SK-N-SH (cell line): ENCODE data around the gene IFT122. TPM values are rescaled to one million over a fixed set of nuclear protein-coding genes. Genes with fewer than 3 reads are reported as not detected.

ENCODE experiments used
- CTCF ChIA-PET: fragments of 300-600, 350-600 bp; formaldehyde crosslinking; extraction: SDS; loops from one replicate; lab custom pipeline; 2021; lab: Yijun Ruan, JAX
- POLR2A ChIA-PET: fragments of 350-600 bp; sonication (Branson Sonifier 250); formaldehyde crosslinking; extraction: SDS; loops from one replicate; lab custom pipeline; 2020; ENCODE audit warnings: antibody characterized with exemption, inconsistent platforms; lab: Yijun Ruan, JAX
- DNase-seq: peaks from one replicate; pipeline ENCODE4 v3.0.0; 2012
- H2AFZ ChIP-seq: fragments of 200-600 bp; sonication (generic); 2 replicates; pipeline ENCODE4 v1.8.1; 2016; ENCODE audit warnings: antibody characterized with exemption, mild to moderate bottlenecking, low read depth
- H3F3A ChIP-seq: fragments of 200-600 bp; sonication (generic); replicated peaks from 2 replicates; pipeline ENCODE3; 2016; ENCODE audit warnings: antibody characterized with exemption, mild to moderate bottlenecking; ENCODE audit not compliant: insufficient read depth
- H3K27ac ChIP-seq, 2 experiments: fragments of 200-500 bp in 1 of 2; fragments of 200-600 bp in 1 of 2; sonication (Bioruptor generic) in 1 of 2; sonication (generic), shearing (Covaris generic) in 1 of 2; 2 replicates each; pipeline versions ENCODE4 v1.5.1 to v1.6.1; 2014 to 2016; ENCODE audit warnings: low read depth in 2 of 2, inconsistent platforms in 1 of 2, low read length in 1 of 2, mild to moderate bottlenecking in 1 of 2, mixed read lengths in 1 of 2
- H3K27me3 ChIP-seq: fragments of 200-600 bp; sonication (generic), shearing (Covaris generic); 2 replicates; pipeline ENCODE4 v1.6.1; 2016; ENCODE audit warnings: mixed run types; ENCODE audit not compliant: insufficient read depth
- H3K36me3 ChIP-seq, 2 experiments: fragments of 200-500 bp in 1 of 2; fragments of 200-600 bp in 1 of 2; sonication (Bioruptor generic) in 1 of 2; sonication (generic) in 1 of 2; replicated peaks in 1 of 2; 2 replicates each; pipeline versions ENCODE3 to v1.5.1; 2014 to 2016; ENCODE audit warnings: low read length in 1 of 2, mild to moderate bottlenecking in 1 of 2; ENCODE audit not compliant: insufficient read depth in 2 of 2, control insufficient read depth in 1 of 2
- H3K4me1 ChIP-seq, 2 experiments: fragments of 200-500 bp in 1 of 2; fragments of 200-600 bp in 1 of 2; sonication (Bioruptor generic) in 1 of 2; sonication (generic), shearing (Covaris generic) in 1 of 2; 2 replicates each; pipeline versions ENCODE4 v1.5.1 to v1.6.1; 2014 to 2016; ENCODE audit warnings: low read depth in 1 of 2, low read length in 1 of 2, mixed run types in 1 of 2; ENCODE audit not compliant: insufficient read depth in 2 of 2, control insufficient read depth in 1 of 2
- H3K4me2 ChIP-seq: fragments of 200-600 bp; sonication (generic), shearing (Covaris generic); 2 replicates; pipeline ENCODE4 v1.6.1; 2017; ENCODE audit warnings: mixed run types
- H3K4me3 ChIP-seq, 2 experiments: fragments of 200-500 bp in 1 of 2; fragments of 200-600 bp in 1 of 2; sonication (Bioruptor generic) in 1 of 2; sonication (generic), shearing (Covaris generic) in 1 of 2; 2 replicates each; pipeline versions ENCODE4 v1.5.1 to v1.8.1; 2014 to 2016; ENCODE audit warnings: low read depth in 2 of 2, inconsistent platforms in 1 of 2, low read length in 1 of 2, mild to moderate bottlenecking in 1 of 2, mixed read lengths in 1 of 2, moderate library complexity in 1 of 2
- H3K79me2 ChIP-seq: fragments of 200-600 bp; sonication (generic); 2 replicates; pipeline ENCODE4 v1.8.1; 2017; ENCODE audit warnings: mild to moderate bottlenecking; ENCODE audit not compliant: insufficient read depth
- H3K9ac ChIP-seq: fragments of 200-600 bp; sonication (generic); 2 replicates; pipeline ENCODE4 v1.6.1; 2017; ENCODE audit warnings: mixed run types
- H3K9me2 ChIP-seq: fragments of 200-600 bp; sonication (generic); 2 replicates; pipeline ENCODE4 v1.6.1; 2017; ENCODE audit warnings: mixed run types
- H3K9me3 ChIP-seq: fragments of 200-600 bp; sonication (generic); 2 replicates; pipeline ENCODE4 v1.6.1; 2017; ENCODE audit warnings: mixed run types, mild to moderate bottlenecking, moderate library complexity
- H4K20me1 ChIP-seq: fragments of 200-600 bp; sonication (generic); 2 replicates; pipeline ENCODE4 v1.6.1; 2017; ENCODE audit warnings: mild to moderate bottlenecking, mixed run types; ENCODE audit not compliant: insufficient read depth
- CTCF ChIP-seq: fragments of 200-600 bp; sonication (generic); IDR thresholded peaks from 2 replicates; pipeline ENCODE4 v1.6.1; 2017; ENCODE audit warnings: antibody characterized with exemption, mild to moderate bottlenecking, moderate library complexity
- EP300 ChIP-seq, 2 experiments: IDR thresholded peaks; 2 replicates each; pipeline versions ENCODE4 v1.4.0 to v1.6.1; 2012; ENCODE audit warnings: borderline replicate concordance in 1 of 2, low read depth in 1 of 2, low read length in 1 of 2
- FOSL2 ChIP-seq: IDR thresholded peaks from 2 replicates; pipeline ENCODE4 v1.4.0; 2012; ENCODE audit warnings: low read depth, mild to moderate bottlenecking, moderate library complexity, borderline replicate concordance
- GABPA ChIP-seq: IDR thresholded peaks from 2 replicates; pipeline ENCODE4 v1.4.0; 2012; ENCODE audit warnings: low read depth, mild to moderate bottlenecking
- GATA2 ChIP-seq: sonication (generic); formaldehyde crosslinking; IDR thresholded peaks from 2 replicates; pipeline ENCODE4 v1.5.0; 2020; ENCODE audit warnings: mild to moderate bottlenecking, missing genetic modification reagents
- IRF3 ChIP-seq: fragments of 150-350 bp; IDR thresholded peaks from 2 replicates; pipeline ENCODE4 v1.6.1; 2016; ENCODE audit warnings: mild to moderate bottlenecking, low read depth, low read length
- MAX ChIP-seq: IDR thresholded peaks from 2 replicates; pipeline ENCODE4 v1.4.0; 2012; ENCODE audit warnings: low read depth
- MXI1 ChIP-seq: IDR thresholded peaks from 2 replicates; pipeline ENCODE4 v1.6.1; 2012; ENCODE audit warnings: mild to moderate bottlenecking, low read depth, low read length, improper control_type of control experiment
- PBX3 ChIP-seq: IDR thresholded peaks from 2 replicates; pipeline ENCODE4; 2012
- POLR2AphosphoS5 ChIP-seq: IDR thresholded peaks from 2 replicates; pipeline ENCODE4 v1.6.1; 2012; ENCODE audit warnings: low read depth, low read length
- SIN3A ChIP-seq: IDR thresholded peaks from 2 replicates; pipeline ENCODE4 v1.6.1; 2012; ENCODE audit warnings: low read depth, mild to moderate bottlenecking, low read length, moderate library complexity, borderline replicate concordance
- SMC3 ChIP-seq: IDR thresholded peaks from 2 replicates; pipeline ENCODE4 v1.6.1; 2012; ENCODE audit warnings: low read depth, low read length, improper control_type of control experiment
- TCF12 ChIP-seq: IDR thresholded peaks from 2 replicates; pipeline ENCODE4 v1.4.0; 2012
- USF1 ChIP-seq: IDR thresholded peaks from 2 replicates; pipeline ENCODE4 v1.4.0; 2012; ENCODE audit warnings: low read depth, borderline replicate concordance
- ZBTB33 ChIP-seq: IDR thresholded peaks from 2 replicates; pipeline ENCODE4 v1.4.0; 2012; ENCODE audit warnings: low read depth, borderline replicate concordance
- WGBS: methylation state at CpG from one replicate; pipeline ENCODE4 v1.1.6; 2017; ENCODE audit warnings: low lambda C conversion rate; 5-methylcytosine and 5-hydroxymethylcytosine counted together
- polyA plus RNA-seq, 3 experiments: library from polyadenylated mRNA; depleted of rRNA; stranded (reverse); fragments of >200 nt; gene quantifications; 2 replicates each; pipeline ENCODE4 v1.2.3, GENCODE V29; 2012

The IFT122 gene
- polyA plus RNA-seq, 1 of the 3 experiments (the other 2 are of a cell fraction) = 20.1 TPM

GRCh38 chr3:129435367-129435766, 4.7 kb upstream of the IFT122 start:
- H3K27ac ChIP-seq = no peak overlapping the region
- H3F3A ChIP-seq = peaks cover 14% of the 10 kb centered on the region
- no peak overlapping the region for H3K4me2 ChIP-seq
- no peaks in the 10 kb centered on the region for H3K27me3 ChIP-seq
- POLR2A ChIA-PET = no interaction called here
- TF ChIP-seq CTCF (0 out of 2 replicates have a peak, but pooled peaks have one; percentile 6), EP300 (IDR thresholded peaks at IDR 0.05; ENCODE audit: borderline replicate concordance in 1 of 2, low read depth in 1 of 2, low read length in 1 of 2) (no peak)
- no peak overlapping the region for H3K4me3 ChIP-seq
- no peaks in the 10 kb centered on the region for H3K9me2 ChIP-seq
- no peaks in the 10 kb centered on the region for H3K9me3 ChIP-seq
- no peak overlapping the region for H3K9ac ChIP-seq
- H4K20me1 ChIP-seq = no peaks in the 10 kb centered on the region
- CTCF ChIA-PET = interaction anchor here (1.0 kb wide), 1 partner anchor 15 kb away, joined by 3 read pairs; no protein-coding TSS in a partner anchor
- no peak for DNase-seq
- WGBS = 89% methylated on average over 1 of the region's 1 CpG
- H3K36me3 ChIP-seq = peaks cover 70 to 72% of the 10 kb centered on the region in 2 experiments
- H3K79me2 ChIP-seq = peaks cover 24% of the 10 kb centered on the region
- no peak overlapping the region for H2AFZ ChIP-seq
- peaks cover 6% of the 10 kb centered on the region in 2 experiments; a peak in 2 of 4 replicates for H3K4me1 ChIP-seq

GRCh38 chr3:129439226-129439816, 703 bp upstream of the IFT122 start:
- peaks cover 13% of the 10 kb centered on the region for H3F3A ChIP-seq
- H2AFZ ChIP-seq = peak overlapping the region; percentile 90
- peaks cover 36 to 39% of the 10 kb centered on the region in 2 experiments for H3K36me3 ChIP-seq
- no peaks in the 10 kb centered on the region for H3K9me2 ChIP-seq
- H3K4me3 ChIP-seq = peak overlapping the region; percentile 82 to 93
- H3K27ac ChIP-seq = peak overlapping the region; percentile 65 to 82; a peak in 3 of 4 replicates
- ChIA-PET CTCF (interaction anchor here (1.0 kb wide), 1 partner anchor 122 kb away, joined by 3 read pairs; a partner anchor contains a TSS), POLR2A (interaction anchor here (0.7 to 2.3 kb wide), 5 partner anchors 8 to 162 kb away, joined by 3 to 12 read pairs (median 3); partner anchors contain the start of gene EFCAB12)
- no peak for DNase-seq
- no peak for TF ChIP-seq PBX3
- TF ChIP-seq USF1 = no peak
- no peak for TF ChIP-seq ZBTB33
- no peak for TF ChIP-seq MXI1
- no peak for TF ChIP-seq SIN3A
- no peak for TF ChIP-seq TCF12
- no peak for TF ChIP-seq SMC3
- TF ChIP-seq FOSL2 = no peak
- no peak for TF ChIP-seq POLR2AphosphoS5
- no peak for TF ChIP-seq GATA2 (CRISPR knock-in tag)
- TF ChIP-seq GABPA = no peak
- no peak for TF ChIP-seq IRF3
- TF ChIP-seq MAX = no peak
- TF ChIP-seq, all 33 proteins: peak for 0
- peak overlapping the region; percentile 92 for H3K9ac ChIP-seq
- H4K20me1 ChIP-seq = no peaks in the 10 kb centered on the region
- no peaks in the 10 kb centered on the region for H3K27me3 ChIP-seq
- WGBS = under 1% methylated on average over 10 of the region's 17 CpGs
- H3K79me2 ChIP-seq = peaks cover 59% of the 10 kb centered on the region
- no peaks in the 10 kb centered on the region for H3K9me3 ChIP-seq
- peaks cover 19 to 31% of the 10 kb centered on the region in 2 experiments; a peak in 3 of 4 replicates for H3K4me1 ChIP-seq
- H3K4me2 ChIP-seq = peak overlapping the region; percentile 80
